Jurkat, Clone E6-1 (cell line): Measurements from ENCODE around the gene OSBPL7.
"Not testable (repeated sequence)": the region's sequence is repeated elsewhere in the genome, so short reads cannot be mapped to it uniquely, and the experiment has no call there.

Experiments
- DNase-seq: peaks from one replicate; pipeline ENCODE4 v3.0.0-alpha.2; 2011; ENCODE audit warnings: low read depth, low spot score
- H3K4me3 ChIP-seq: 2 replicates; pipeline ENCODE4 v1.5.1; 2011; ENCODE audit warnings: mild to moderate bottlenecking, low read length, control low read depth, moderate library complexity

OSBPL7 gene

DNA sequence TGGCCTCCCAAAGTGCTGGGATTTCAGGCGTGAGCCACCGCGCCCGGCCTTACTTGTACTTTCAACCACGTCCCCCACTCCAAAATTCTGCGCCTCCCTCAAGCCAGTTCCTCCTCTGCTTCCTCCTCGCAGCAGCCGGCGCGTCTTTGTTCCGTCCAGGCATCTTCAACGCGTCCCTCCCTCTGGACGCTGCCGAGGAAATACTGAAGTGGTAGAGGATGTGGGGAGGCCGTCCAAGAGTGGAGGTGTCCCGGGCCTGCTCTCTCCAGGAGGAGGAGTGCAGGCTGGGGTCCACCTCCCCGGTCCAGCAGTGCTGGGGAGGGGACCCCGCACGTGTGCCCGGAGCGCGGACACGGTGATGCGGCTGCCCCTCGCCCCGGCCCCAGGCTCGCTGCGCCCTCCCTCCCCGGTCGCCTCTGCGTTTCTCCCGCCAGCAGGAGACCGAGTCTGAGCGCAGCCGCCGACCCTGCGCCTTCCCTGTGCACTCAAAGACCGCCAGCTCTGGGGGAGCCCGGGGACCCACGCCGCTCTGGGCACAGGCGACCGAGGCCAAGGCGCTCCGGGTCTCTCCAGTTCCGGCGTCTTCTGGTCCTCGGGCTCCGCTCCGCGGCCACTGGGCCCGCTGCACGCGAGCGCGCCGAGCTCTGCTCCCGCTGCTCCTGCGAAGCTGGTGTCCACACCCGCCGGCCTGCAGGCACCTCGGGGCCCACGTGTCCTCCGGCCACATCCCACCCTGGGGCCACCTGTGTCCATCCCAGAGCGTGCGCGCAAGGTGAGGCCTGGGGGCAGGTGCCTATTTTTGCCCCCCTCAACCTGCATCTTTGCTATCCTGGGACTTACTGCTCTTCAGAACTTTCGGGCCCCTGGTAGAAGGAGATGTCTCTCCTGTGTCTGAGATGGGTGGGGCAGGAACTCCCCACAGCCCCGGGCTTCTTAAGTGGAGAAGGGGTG is 31.7 kb downstream of the OSBPL7 start:
- no peak for DNase-seq
- H3K4me3 ChIP-seq = no peak overlapping the region

DNA sequence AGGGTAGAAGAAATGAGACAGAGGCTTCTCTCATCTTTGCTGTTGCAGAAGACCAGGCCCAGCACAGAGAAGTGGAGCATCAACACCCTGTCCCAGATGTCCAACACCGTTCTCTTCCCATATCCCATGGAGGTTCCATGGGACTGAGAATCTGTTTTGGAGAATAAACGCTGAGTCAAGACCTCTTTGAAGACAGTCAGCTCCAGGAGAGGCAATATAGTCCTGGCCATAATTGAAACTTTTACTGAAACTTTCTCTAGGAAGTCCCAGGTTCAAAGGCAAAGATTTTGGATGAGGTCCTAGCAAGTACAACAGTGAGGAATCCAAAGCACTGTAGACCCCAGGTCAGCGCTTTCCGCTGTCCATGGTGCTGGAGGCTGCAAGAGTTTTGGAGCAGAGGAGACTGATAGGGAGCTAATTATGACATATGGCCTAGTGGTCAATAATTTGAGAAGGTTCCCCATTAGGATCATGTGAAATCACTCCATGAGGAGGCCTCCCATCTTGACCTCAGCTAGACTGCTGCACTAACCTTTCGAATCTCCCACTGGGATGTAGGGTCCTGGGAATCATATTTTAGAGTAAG is 36.0 kb downstream of the OSBPL7 start:
- H3K4me3 ChIP-seq = no peak overlapping the region
- DNase-seq = peak; percentile 24

DNA sequence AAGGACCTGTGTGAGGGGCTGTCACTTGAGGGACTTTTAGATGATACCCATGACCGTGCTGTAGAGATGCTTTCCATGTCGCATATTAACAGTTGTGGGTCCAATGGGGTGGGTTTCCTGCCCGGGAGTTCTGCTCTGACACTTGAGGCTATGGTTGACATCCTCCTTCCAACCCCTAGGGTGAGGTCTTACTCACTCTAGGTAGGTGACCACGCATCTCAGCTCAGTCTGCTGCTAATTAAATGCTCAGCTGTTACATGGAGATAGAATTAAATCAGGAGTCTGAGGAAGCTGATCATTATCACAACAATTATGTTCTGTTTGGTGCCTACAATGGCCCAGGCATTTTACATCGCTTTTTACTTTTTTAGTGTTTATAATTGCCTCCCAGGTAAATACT is 40.2 kb downstream of the OSBPL7 start:
- H3K4me3 ChIP-seq = no peak overlapping the region
- no peak for DNase-seq

DNA sequence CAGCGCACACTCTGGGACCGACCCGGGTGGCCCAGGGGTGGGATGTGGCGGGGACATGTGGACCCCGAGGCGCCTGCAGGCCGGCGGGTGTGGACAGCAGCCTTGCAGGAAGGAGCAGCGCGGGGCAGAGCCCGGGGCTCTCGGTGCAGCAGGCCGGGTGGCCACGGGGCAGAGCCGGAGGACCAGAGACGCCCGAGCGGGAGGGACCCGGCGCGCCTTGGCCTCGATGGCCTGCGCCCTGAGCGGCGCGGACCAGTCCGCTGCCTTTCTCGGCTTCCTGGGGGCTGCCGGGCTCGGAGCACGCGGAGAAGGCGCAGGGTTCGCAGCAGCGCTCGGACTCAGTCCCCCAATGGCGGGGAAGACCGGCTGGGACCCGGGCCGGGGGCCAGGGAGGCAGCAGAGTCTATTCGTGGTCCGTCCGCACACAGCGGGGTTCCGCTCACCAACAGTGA is 43.4 kb downstream of the OSBPL7 start:
- DNase-seq = no peak
- H3K4me3 ChIP-seq = no peak overlapping the region

DNA sequence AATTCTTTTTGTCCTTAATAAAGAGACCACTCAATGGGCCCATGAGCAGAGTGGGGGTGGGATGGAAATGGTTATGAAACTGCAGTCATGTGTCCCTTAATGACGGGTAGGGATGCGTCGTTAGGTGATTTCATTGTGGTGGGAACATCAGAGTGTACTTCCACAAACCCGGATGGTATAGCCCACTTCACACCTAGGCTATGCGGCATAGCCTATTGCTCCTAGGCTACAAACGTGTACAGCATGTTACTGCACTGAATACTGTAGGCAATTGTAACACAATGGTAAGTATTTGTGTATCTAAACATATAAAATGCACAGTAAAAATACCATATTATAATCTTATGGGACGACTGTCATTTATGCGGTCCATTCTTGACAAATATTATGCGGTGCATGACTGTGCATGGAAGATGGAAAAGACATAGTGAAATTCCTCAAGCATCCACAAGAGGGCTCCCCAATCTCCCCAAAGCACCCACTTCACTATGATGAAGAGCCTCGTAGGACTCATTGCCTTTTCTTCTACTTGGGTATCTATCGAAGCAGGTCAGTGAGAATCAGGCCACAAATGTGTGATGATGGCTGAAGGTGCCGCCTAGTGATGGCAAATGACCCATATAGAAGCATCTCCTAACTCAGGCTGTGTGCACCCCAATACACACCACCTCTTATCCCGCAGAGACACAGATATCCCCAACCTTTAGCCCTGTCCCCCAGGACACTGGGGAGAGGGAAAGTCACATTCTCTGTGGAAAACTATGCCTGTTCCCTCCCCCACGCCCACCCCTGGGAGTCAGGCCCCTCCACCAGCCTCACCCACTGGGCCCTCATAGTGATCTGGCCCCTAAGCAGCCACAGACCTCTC is 45.0 kb downstream of the OSBPL7 start:
- peak; percentile 37 for DNase-seq
- no peak overlapping the region for H3K4me3 ChIP-seq

DNA sequence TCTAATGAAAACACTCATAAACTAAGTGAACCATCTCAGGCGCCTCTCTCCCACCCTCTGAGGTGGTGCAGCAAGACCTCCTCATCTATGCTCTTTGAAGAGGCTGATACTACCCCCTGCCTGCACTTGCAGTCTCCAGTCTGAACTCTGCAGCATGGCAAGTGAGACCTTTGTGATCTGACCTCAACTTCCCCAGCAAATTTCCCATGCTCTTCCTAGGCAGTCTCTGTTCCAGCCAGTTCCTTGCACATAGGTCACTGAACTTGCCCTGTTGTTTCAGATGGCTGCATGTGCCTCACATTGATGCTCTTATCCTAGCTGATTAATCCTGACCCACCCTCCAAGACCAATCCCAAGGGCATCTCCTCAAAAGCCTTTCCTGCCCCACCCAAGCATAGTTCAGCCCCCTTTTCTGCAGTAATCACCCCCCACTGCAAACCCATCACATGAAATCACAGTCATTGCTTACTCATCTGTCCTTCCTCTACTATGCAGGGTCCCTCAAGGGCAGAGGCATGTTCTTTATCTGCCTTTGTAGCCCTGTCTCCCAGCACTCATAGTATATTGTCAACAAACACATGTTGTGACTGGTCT is 46.5 kb downstream of the OSBPL7 start:
- no peak for DNase-seq

DNA sequence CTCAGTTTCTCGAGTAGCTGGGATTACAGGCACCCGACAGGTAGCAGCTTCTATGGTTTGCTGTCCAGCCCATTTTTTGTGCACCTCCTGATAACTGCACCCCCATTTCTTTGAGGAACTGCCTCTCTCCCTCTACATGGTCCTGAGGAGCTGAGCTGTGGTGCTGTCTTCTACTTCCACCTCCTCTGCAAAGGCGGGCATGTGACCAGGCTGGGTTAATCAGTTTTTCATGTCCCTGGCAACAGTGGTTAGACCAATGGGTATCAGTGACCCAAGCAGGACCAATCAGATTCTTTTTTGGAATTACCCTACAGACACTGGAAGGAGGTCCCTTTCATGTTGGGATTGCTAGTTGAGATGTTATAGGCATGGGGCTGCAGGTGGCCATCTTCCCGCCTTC is 47.3 kb downstream of the OSBPL7 start:
- no peak overlapping the region for H3K4me3 ChIP-seq
- no peak for DNase-seq

More for the DNA sequence above, 46.5 kb downstream of the OSBPL7 start:
- no peak overlapping the region for H3K4me3 ChIP-seq

DNA sequence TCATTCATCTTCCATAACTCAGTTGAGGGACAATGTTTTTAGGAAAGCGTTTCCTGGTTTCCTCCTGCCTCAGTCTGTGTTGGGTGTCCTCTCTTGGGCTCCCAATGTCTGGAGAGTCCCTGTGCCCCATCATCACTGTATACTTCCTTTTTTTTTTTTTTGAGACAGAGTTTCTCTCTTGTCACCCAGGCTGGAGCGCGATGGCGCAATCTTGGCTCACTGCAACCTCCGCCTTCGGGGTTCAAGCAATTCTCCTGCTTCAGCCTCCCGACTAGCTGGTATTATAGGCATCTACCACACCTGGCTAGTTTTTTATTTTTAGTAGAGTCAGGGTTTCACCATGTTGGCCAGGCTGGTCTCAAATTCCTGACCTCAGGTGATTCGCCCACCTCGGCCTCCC is 47.9 kb downstream of the OSBPL7 start:
- DNase-seq, H3K4me3 ChIP-seq: not testable (repeated sequence)

DNA sequence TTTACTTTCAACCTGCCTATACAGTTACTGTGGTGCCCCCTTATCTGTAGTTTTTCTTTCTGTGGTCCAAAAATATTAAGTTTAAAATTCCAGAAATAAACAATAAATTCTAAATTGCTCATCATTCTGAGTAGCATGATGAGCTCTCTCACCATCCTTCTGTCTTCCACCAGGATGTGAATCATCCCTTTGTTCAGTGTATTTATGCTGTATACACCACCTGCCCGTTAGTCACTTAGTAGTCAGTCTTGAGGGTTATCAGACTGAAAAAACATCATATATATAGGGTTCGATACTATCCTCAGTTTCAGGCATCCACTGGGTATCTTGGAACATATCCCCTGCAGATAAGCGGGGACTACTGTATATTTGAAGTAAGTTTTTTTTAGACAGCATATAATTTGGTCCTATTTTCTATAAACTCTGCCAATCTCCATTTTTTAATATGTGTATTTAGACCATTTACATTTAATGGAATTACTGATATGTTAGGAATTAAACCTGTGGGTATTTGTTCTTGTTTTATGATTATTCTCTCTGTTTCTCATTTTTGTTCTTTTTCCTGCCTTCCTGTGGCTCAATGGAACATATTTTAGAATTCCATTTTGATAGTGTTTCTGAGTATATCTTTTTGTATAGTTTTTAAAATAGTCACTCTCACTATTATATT is 57.5 kb downstream of the OSBPL7 start:
- DNase-seq = no peak
- no peak overlapping the region for H3K4me3 ChIP-seq

DNA sequence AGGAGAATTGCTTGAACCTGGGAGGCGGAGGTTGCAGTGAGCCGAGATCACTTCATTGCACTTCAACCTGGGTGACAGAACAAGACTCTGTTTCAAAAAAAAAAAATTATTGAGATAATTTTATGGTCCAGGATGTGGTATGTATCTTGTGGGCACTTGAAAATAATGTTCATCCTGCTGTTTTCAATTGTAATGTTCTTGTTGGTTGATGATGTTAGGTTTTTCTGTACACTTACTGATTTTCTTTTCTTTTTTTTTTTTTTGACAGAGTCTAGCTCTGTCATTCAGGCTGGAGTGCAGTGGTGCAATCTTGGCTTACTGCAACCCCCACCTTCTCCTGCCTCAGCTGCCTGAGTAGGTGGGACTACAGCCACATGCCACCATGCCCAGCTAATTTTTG is 58.9 kb downstream of the OSBPL7 start:
- no peak for DNase-seq
- no peak overlapping the region for H3K4me3 ChIP-seq

DNA sequence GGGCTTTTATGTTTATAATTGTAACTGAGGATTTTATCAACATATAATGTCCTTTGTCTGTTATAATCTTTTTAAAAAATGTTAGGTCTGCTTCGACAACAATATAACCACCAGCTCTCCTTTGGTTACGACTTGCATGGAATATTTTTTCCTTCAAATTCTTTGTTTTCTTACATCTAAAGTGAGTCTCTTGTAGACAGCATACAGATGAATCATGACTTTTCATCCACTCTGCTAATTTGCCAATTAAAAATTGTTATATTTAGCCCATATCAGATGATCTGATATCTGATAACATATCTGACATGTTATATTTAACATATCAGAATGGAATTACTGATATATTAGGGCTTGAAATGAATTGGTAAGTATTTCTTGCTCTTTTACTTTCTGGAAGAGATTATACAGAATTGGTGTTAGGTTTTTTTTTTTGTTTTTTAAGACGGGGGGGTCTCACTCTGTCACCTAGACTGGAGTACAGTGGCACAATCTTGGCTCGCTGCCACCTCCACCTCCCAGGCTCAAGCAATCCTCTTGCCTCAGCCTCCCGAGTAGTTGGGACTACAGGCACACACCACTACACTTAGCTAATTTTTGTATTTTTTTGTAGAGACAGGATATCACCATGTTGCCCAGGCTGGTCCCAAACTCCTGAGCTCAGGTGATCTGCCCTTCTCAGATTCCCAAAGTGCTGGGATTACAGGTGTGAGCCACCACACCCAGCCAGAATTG is 61.0 kb downstream of the OSBPL7 start:
- no peak overlapping the region for H3K4me3 ChIP-seq
- DNase-seq = no peak

DNA sequence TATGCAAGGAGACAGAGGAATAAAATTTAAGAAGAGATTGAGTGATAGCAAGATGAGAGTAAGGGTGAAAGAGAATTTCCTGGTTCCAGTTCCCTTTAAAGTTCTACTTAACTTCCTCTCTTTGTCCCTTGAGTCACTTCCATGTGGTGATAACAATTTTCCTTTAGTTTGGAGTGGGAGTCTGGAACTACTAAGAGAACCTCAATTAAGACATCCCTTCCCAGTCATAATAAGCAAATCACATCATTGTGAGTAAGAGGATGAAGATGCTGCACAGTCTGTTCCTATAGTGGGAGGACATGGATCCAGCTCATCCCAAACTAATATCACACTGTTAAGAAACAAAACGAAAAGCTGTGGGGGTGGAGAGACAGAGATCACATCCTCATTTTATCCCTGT is 64.2 kb downstream of the OSBPL7 start:
- no peak overlapping the region for H3K4me3 ChIP-seq
- DNase-seq = no peak
